ENCODE measurements around the gene SHMT2. TPM values are rescaled to one million over a fixed set of nuclear protein-coding genes. Genes with fewer than 3 reads are reported as not detected.

Gene SHMT2
- total RNA-seq, 5 donors from 2014 or later (not counting 1 experiment from before 2014, with no cell fraction given) = 31.0 to 80.9 (median 55.6) TPM

DNA sequence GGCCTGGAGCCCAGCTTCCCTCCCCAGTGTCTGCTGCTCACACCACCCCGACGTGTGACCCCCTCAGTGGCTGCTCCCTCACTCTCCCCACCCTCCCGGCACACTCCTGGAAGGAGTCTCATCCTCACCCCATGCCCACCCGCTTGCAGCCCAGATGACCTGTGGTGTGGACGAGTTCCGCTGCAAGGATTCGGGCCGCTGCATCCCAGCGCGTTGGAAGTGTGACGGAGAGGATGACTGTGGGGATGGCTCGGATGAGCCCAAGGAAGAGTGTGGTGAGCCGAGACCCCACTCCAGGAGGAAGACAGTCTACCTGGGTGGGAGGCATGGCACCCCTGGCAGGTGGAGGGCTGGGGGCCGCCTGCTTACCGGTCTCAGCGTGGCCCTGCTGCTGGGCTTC is 27.9 kb upstream of the SHMT2 start:
- H3K4me1 ChIP-seq (ENCODE audit: control insufficient read depth in 1 of 2, extremely low read depth in 1 of 2, insufficient read depth in 2 of 2, low read length in 2 of 2) = no peaks in the 10 kb centered on the region
- no peak overlapping the region for H3K4me3 ChIP-seq (ENCODE audit: control insufficient read depth in 1 of 2, extremely low read depth in 1 of 2, low read length in 1 of 2)
- Mint-ChIP-seq H3K27me3 (no peaks in the 10 kb centered on the region), H3K4me3 (no peak overlapping the region), H3K27ac (no peak overlapping the region), H3K4me1 (no peaks in the 10 kb centered on the region), H3K36me3 (peaks cover 4% of the 10 kb centered on the region), H3K9me3 (no peaks in the 10 kb centered on the region)
- CTCF ChIA-PET = no interaction called here
- 88% methylated on average over 14 of the region's 16 CpGs for whole genome bisulfite sequencing (ENCODE audit: insufficient coverage)
- ATAC-seq (replicated peaks in 1 of 4) (no peak), DNase-seq (no peak)
- H3K27ac ChIP-seq (ENCODE audit: low read length) = no peak overlapping the region
- H3K9me3 ChIP-seq = no peaks in the 10 kb centered on the region
- no peaks in the 10 kb centered on the region for H3K36me3 ChIP-seq (ENCODE audit: control insufficient read depth in 2 of 2, extremely low read depth in 1 of 2, insufficient read depth in 1 of 2, low read length in 1 of 2)
- POLR2A ChIA-PET = no interaction called here
- H3K27me3 ChIP-seq (replicated peaks in 1 of 2; ENCODE audit: control insufficient read depth in 2 of 2, extremely low read depth in 1 of 2, insufficient read depth in 2 of 2, low read length in 1 of 2) = no peaks in the 10 kb centered on the region

GRCh38 chr12:57202321-57202720 is 27.2 kb upstream of the SHMT2 start:
- no peaks in the 10 kb centered on the region for H3K27me3 Mint-ChIP-seq
- ChIA-PET POLR2A (no interaction called here), CTCF (no interaction called here)
- no peak overlapping the region for H3K4me3 ChIP-seq (ENCODE audit: control insufficient read depth in 1 of 2, extremely low read depth in 1 of 2, low read length in 1 of 2)
- no peaks in the 10 kb centered on the region for H3K9me3 Mint-ChIP-seq
- H3K36me3 ChIP-seq (ENCODE audit: control insufficient read depth in 2 of 2, extremely low read depth in 1 of 2, insufficient read depth in 1 of 2, low read length in 1 of 2) = no peaks in the 10 kb centered on the region
- no peak overlapping the region for H3K27ac ChIP-seq (ENCODE audit: low read length)
- no peak overlapping the region for H3K27ac Mint-ChIP-seq
- ATAC-seq (replicated peaks in 1 of 4) = no peak
- H3K4me3 Mint-ChIP-seq = no peak overlapping the region
- peaks cover 4% of the 10 kb centered on the region for H3K36me3 Mint-ChIP-seq
- H3K9me3 ChIP-seq = no peaks in the 10 kb centered on the region
- H3K4me1 ChIP-seq (ENCODE audit: control insufficient read depth in 1 of 2, extremely low read depth in 1 of 2, insufficient read depth in 2 of 2, low read length in 2 of 2) = no peaks in the 10 kb centered on the region
- H3K4me1 Mint-ChIP-seq = no peaks in the 10 kb centered on the region
- H3K27me3 ChIP-seq (replicated peaks in 1 of 2; ENCODE audit: control insufficient read depth in 2 of 2, extremely low read depth in 1 of 2, insufficient read depth in 2 of 2, low read length in 1 of 2) = no peaks in the 10 kb centered on the region
- WGBS (ENCODE audit: insufficient coverage) = 90% methylated on average over 15 of the region's 19 CpGs
- no peak for DNase-seq

DNA sequence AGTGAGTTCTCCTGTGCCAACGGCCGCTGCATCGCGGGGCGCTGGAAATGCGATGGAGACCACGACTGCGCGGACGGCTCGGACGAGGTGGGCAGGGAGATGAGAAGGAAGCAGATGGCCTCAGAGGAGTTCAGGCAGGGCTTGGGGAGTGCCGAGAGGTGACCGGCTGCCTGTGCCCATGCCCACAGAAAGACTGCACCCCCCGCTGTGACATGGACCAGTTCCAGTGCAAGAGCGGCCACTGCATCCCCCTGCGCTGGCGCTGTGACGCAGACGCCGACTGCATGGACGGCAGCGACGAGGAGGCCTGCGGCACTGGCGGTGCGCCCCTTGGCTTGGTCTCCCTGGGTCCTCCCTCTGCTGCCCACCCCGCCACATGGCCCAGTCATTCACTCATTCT is 26.3 kb upstream of the SHMT2 start:
- no peak overlapping the region for H3K4me3 ChIP-seq (ENCODE audit: control insufficient read depth in 1 of 2, extremely low read depth in 1 of 2, low read length in 1 of 2)
- Mint-ChIP-seq H3K36me3 (peaks cover 4% of the 10 kb centered on the region), H3K4me1 (no peaks in the 10 kb centered on the region), H3K27ac (no peak overlapping the region), H3K4me3 (no peak overlapping the region), H3K27me3 (no peaks in the 10 kb centered on the region), H3K9me3 (no peaks in the 10 kb centered on the region)
- no peaks in the 10 kb centered on the region for H3K27me3 ChIP-seq (replicated peaks in 1 of 2; ENCODE audit: control insufficient read depth in 2 of 2, extremely low read depth in 1 of 2, insufficient read depth in 2 of 2, low read length in 1 of 2)
- no peaks in the 10 kb centered on the region for H3K36me3 ChIP-seq (ENCODE audit: control insufficient read depth in 2 of 2, extremely low read depth in 1 of 2, insufficient read depth in 1 of 2, low read length in 1 of 2)
- no peaks in the 10 kb centered on the region for H3K9me3 ChIP-seq
- ChIA-PET CTCF (no interaction called here), POLR2A (interaction anchor here in 1 of 2 donors (0.6 kb wide), 1 partner anchor 42 kb away, joined by 3 read pairs; no protein-coding TSS in a partner anchor)
- no peak overlapping the region for H3K27ac ChIP-seq (ENCODE audit: low read length)
- no peaks in the 10 kb centered on the region for H3K4me1 ChIP-seq (ENCODE audit: control insufficient read depth in 1 of 2, extremely low read depth in 1 of 2, insufficient read depth in 2 of 2, low read length in 2 of 2)
- DNase-seq = no peak
- no peak for ATAC-seq (replicated peaks in 1 of 4)
- 96% methylated on average over 26 of the region's 28 CpGs for WGBS (ENCODE audit: insufficient coverage)

GRCh38 chr12:57203791-57204190 is 25.7 kb upstream of the SHMT2 start:
- H3K9me3 Mint-ChIP-seq = no peaks in the 10 kb centered on the region
- H3K4me1 ChIP-seq (ENCODE audit: control insufficient read depth in 1 of 2, extremely low read depth in 1 of 2, insufficient read depth in 2 of 2, low read length in 2 of 2) = no peaks in the 10 kb centered on the region
- H3K36me3 ChIP-seq (ENCODE audit: control insufficient read depth in 2 of 2, extremely low read depth in 1 of 2, insufficient read depth in 1 of 2, low read length in 1 of 2) = no peaks in the 10 kb centered on the region
- no peak overlapping the region for H3K27ac Mint-ChIP-seq
- H3K9me3 ChIP-seq = no peaks in the 10 kb centered on the region
- H3K4me3 Mint-ChIP-seq = no peak overlapping the region
- H3K27me3 ChIP-seq (replicated peaks in 1 of 2; ENCODE audit: control insufficient read depth in 2 of 2, extremely low read depth in 1 of 2, insufficient read depth in 2 of 2, low read length in 1 of 2) = no peaks in the 10 kb centered on the region
- no peak overlapping the region for H3K27ac ChIP-seq (ENCODE audit: low read length)
- CTCF ChIA-PET = no interaction called here
- POLR2A ChIA-PET = interaction anchor here in 1 of 2 donors (0.6 kb wide), 1 partner anchor 42 kb away, joined by 3 read pairs; no protein-coding TSS in a partner anchor
- no peaks in the 10 kb centered on the region for H3K4me1 Mint-ChIP-seq
- WGBS (ENCODE audit: insufficient coverage) = 85% methylated on average over 10 of the region's 11 CpGs
- DNase-seq (no peak), ATAC-seq (replicated peaks in 1 of 4) (no peak)
- no peaks in the 10 kb centered on the region for H3K36me3 Mint-ChIP-seq
- H3K27me3 Mint-ChIP-seq = no peaks in the 10 kb centered on the region
- H3K4me3 ChIP-seq (ENCODE audit: control insufficient read depth in 1 of 2, extremely low read depth in 1 of 2, low read length in 1 of 2) = no peak overlapping the region

DNA sequence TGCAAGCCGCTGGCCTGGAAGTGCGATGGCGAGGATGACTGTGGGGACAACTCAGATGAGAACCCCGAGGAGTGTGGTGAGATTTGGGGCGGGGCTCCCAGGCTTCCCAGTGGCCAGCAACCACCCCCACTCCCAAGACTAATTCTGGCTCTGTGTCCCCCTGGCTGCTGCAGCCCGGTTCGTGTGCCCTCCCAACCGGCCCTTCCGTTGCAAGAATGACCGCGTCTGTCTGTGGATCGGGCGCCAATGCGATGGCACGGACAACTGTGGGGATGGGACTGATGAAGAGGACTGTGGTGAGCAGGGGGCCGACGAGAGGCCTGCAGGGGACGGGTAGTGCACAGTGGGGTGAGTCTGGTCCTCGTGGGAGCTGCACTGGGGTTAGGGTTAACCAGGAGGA is 25.1 kb upstream of the SHMT2 start:
- H3K27me3 Mint-ChIP-seq = no peaks in the 10 kb centered on the region
- H3K9me3 Mint-ChIP-seq = no peaks in the 10 kb centered on the region
- H3K4me1 Mint-ChIP-seq = no peaks in the 10 kb centered on the region
- no peaks in the 10 kb centered on the region for H3K36me3 ChIP-seq (ENCODE audit: control insufficient read depth in 2 of 2, extremely low read depth in 1 of 2, insufficient read depth in 1 of 2, low read length in 1 of 2)
- H3K9me3 ChIP-seq = no peaks in the 10 kb centered on the region
- H3K27ac ChIP-seq (ENCODE audit: low read length) = no peak overlapping the region
- 86% methylated on average over 14 of the region's 19 CpGs for WGBS (ENCODE audit: insufficient coverage)
- H3K4me1 ChIP-seq (ENCODE audit: control insufficient read depth in 1 of 2, extremely low read depth in 1 of 2, insufficient read depth in 2 of 2, low read length in 2 of 2) = no peaks in the 10 kb centered on the region
- no peaks in the 10 kb centered on the region for H3K27me3 ChIP-seq (replicated peaks in 1 of 2; ENCODE audit: control insufficient read depth in 2 of 2, extremely low read depth in 1 of 2, insufficient read depth in 2 of 2, low read length in 1 of 2)
- no peaks in the 10 kb centered on the region for H3K36me3 Mint-ChIP-seq
- ATAC-seq (replicated peaks in 1 of 4) (no peak), DNase-seq (no peak)
- POLR2A ChIA-PET = no interaction called here
- no peak overlapping the region for H3K4me3 Mint-ChIP-seq
- CTCF ChIA-PET = no interaction called here
- H3K27ac Mint-ChIP-seq = no peak overlapping the region
- no peak overlapping the region for H3K4me3 ChIP-seq (ENCODE audit: control insufficient read depth in 1 of 2, extremely low read depth in 1 of 2, low read length in 1 of 2)

DNA sequence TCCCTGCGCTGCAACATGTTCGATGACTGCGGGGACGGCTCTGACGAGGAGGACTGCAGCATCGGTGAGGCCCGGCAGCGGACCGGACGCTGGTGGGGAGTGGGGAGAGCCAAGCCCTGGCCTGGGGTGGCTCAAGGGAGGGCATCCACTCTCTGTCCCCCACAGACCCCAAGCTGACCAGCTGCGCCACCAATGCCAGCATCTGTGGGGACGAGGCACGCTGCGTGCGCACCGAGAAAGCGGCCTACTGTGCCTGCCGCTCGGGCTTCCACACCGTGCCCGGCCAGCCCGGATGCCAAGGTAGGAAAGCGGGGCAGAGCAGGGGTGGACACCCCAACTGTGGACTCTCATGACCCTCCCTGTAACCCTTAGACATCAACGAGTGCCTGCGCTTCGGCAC is 24.3 kb upstream of the SHMT2 start:
- H3K36me3 ChIP-seq (ENCODE audit: control insufficient read depth in 2 of 2, extremely low read depth in 1 of 2, insufficient read depth in 1 of 2, low read length in 1 of 2) = no peaks in the 10 kb centered on the region
- H3K4me1 Mint-ChIP-seq = no peaks in the 10 kb centered on the region
- H3K9me3 Mint-ChIP-seq = no peaks in the 10 kb centered on the region
- H3K9me3 ChIP-seq = no peaks in the 10 kb centered on the region
- H3K36me3 Mint-ChIP-seq = no peaks in the 10 kb centered on the region
- no peak overlapping the region for H3K27ac ChIP-seq (ENCODE audit: low read length)
- H3K27me3 Mint-ChIP-seq = no peaks in the 10 kb centered on the region
- no peak overlapping the region for H3K27ac Mint-ChIP-seq
- ChIA-PET CTCF (no interaction called here), POLR2A (no interaction called here)
- H3K27me3 ChIP-seq (replicated peaks in 1 of 2; ENCODE audit: control insufficient read depth in 2 of 2, extremely low read depth in 1 of 2, insufficient read depth in 2 of 2, low read length in 1 of 2) = no peaks in the 10 kb centered on the region
- ATAC-seq (replicated peaks in 1 of 4) (no peak), DNase-seq (no peak)
- no peak overlapping the region for H3K4me3 Mint-ChIP-seq
- H3K4me1 ChIP-seq (ENCODE audit: control insufficient read depth in 1 of 2, extremely low read depth in 1 of 2, insufficient read depth in 2 of 2, low read length in 2 of 2) = no peaks in the 10 kb centered on the region
- H3K4me3 ChIP-seq (ENCODE audit: control insufficient read depth in 1 of 2, extremely low read depth in 1 of 2, low read length in 1 of 2) = no peak overlapping the region
- 93% methylated on average over 21 of the region's 26 CpGs for WGBS (ENCODE audit: insufficient coverage)

DNA sequence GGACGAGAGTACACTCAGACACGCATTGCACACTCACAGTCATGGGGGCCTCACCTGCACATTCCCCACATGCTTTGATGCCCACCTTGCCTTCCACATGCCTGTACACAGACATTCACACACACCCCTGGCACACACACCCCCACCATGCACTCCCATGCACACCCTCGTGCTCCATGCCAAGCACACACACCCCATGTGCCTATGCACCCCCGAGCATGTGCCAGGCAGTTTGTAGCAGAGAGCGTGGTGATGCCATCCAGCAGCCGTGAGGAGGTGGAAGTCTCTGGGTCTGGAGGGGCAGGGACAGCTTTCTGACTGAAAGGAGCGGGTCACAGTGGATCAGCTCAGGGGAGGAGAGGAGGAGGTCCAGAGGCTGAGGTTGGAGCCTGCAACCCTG is 23.6 kb upstream of the SHMT2 start:
- WGBS (ENCODE audit: insufficient coverage) = 68% methylated on average over 5 of the region's 7 CpGs
- CTCF ChIA-PET = interaction anchor here in 1 of 2 donors (0.6 kb wide), 1 partner anchor 684 kb away, joined by 4 read pairs; the partner anchor contains the start of gene RBMS2
- peaks cover 0 to 4% of the 10 kb centered on the region in 2 experiments for H3K27me3 ChIP-seq (replicated peaks in 1 of 2; ENCODE audit: control insufficient read depth in 2 of 2, extremely low read depth in 1 of 2, insufficient read depth in 2 of 2, low read length in 1 of 2)
- H3K9me3 ChIP-seq = no peaks in the 10 kb centered on the region
- H3K4me1 ChIP-seq (ENCODE audit: control insufficient read depth in 1 of 2, extremely low read depth in 1 of 2, insufficient read depth in 2 of 2, low read length in 2 of 2) = no peaks in the 10 kb centered on the region
- H3K27ac Mint-ChIP-seq = no peak overlapping the region
- H3K36me3 Mint-ChIP-seq = no peaks in the 10 kb centered on the region
- POLR2A ChIA-PET = no interaction called here
- no peak for ATAC-seq (replicated peaks in 1 of 4)
- H3K27ac ChIP-seq (ENCODE audit: low read length) = no peak overlapping the region
- H3K4me3 ChIP-seq (ENCODE audit: control insufficient read depth in 1 of 2, extremely low read depth in 1 of 2, low read length in 1 of 2) = no peak overlapping the region
- DNase-seq = no peak
- no peaks in the 10 kb centered on the region for H3K36me3 ChIP-seq (ENCODE audit: control insufficient read depth in 2 of 2, extremely low read depth in 1 of 2, insufficient read depth in 1 of 2, low read length in 1 of 2)
- H3K4me3 Mint-ChIP-seq = no peak overlapping the region
- H3K4me1 Mint-ChIP-seq = no peaks in the 10 kb centered on the region
- H3K9me3 Mint-ChIP-seq = no peaks in the 10 kb centered on the region
- no peaks in the 10 kb centered on the region for H3K27me3 Mint-ChIP-seq

Measured in T-cell (primary cell).